ENCODE measurements around the gene PHETA2. TPM values are rescaled to one million over a fixed set of nuclear protein-coding genes. Genes with fewer than 3 reads are reported as not detected.

The PHETA2 gene
- total RNA-seq, 2 donors from 2014 or later, result 12.9 to 13.9 TPM

Other genes with a start within 250 kb of the PHETA2 start
- 100 to 1,000 TPM; 172 to 215 TPM for gene SREBF2, start 241.1 kb upstream of the PHETA2 start, total RNA-seq
- not detected for gene SHISA8, start 159.2 kb upstream of the PHETA2 start, total RNA-seq
- gene TNFRSF13C, start 147.4 kb upstream of the PHETA2 start, total RNA-seq, result 1 to 10 TPM; 1.2 to 1.5 TPM
- 10 to 100 TPM in 1 of 2 donors, 1 to 10 TPM in 1; 7.5 to 16.4 TPM for gene CENPM, start 127.1 kb upstream of the PHETA2 start, total RNA-seq
- gene SEPTIN3, start 104.8 kb upstream of the PHETA2 start, total RNA-seq, result under 1 TPM; 0.43 to 0.56 TPM
- 1 to 10 TPM; 1.3 to 2.1 TPM for gene WBP2NL, start 75.5 kb upstream of the PHETA2 start, total RNA-seq
- 10 to 100 TPM; 38.3 to 38.5 TPM for gene NAGA, start 3.4 kb upstream of the PHETA2 start, total RNA-seq
- 100 to 1,000 TPM; 145 to 148 TPM for gene SMDT1, start 5.5 kb downstream of the PHETA2 start, total RNA-seq
- gene NDUFA6, start 16.5 kb downstream of the PHETA2 start, total RNA-seq, result 100 to 1,000 TPM in 1 of 2 donors, 10 to 100 TPM in 1; 96.2 to 125 TPM
- gene CYP2D6, start 56.6 kb downstream of the PHETA2 start, total RNA-seq, result 1 to 10 TPM; 2.0 to 3.9 TPM
- gene TCF20, start 196.4 kb downstream of the PHETA2 start, total RNA-seq, result 10 to 100 TPM; 49.4 to 54.9 TPM

Measured in left colon (tissue), 2 donors.